Gastroesophageal sphincter (tissue), 3 donors: ENCODE results near the gene MXI1.
A peak's percentile ranks its signal among the peaks of the same experiment; 100 is the strongest.

Source experiments
- EP300 ChIP-seq: sonication (generic); formaldehyde crosslinking; IDR thresholded peaks from one replicate; pipeline ENCODE4 v1.6.1; 2017; ENCODE audit warnings: antibody characterized with exemption, mild to moderate bottlenecking
- POLR2A ChIP-seq, 2 donors: fragments of 450-650 bp; IDR thresholded peaks; one replicate each; pipeline ENCODE4 v1.6.1; 2017; ENCODE audit warnings: antibody characterized with exemption in 2 of 2, mild to moderate bottlenecking in 2 of 2, moderate library complexity in 1 of 2
- POLR2AphosphoS5 ChIP-seq: sonication (generic); formaldehyde crosslinking; IDR thresholded peaks from one replicate; pipeline ENCODE4 v1.6.1; 2017; ENCODE audit warnings: antibody characterized with exemption
- TF ChIP-seq, protein P1 (sequence below), 4 experiments: fragments of 200-600 bp in 2 of 4; fragments of 450-650 bp in 2 of 4; sonication (generic) in 1 of 4; IDR thresholded peaks; one replicate each; pipeline ENCODE4 v1.5.1; 2017 to 2019; ENCODE audit warnings: antibody characterized with exemption in 4 of 4, mild to moderate bottlenecking in 2 of 4, moderate library complexity in 2 of 4

DNA sequence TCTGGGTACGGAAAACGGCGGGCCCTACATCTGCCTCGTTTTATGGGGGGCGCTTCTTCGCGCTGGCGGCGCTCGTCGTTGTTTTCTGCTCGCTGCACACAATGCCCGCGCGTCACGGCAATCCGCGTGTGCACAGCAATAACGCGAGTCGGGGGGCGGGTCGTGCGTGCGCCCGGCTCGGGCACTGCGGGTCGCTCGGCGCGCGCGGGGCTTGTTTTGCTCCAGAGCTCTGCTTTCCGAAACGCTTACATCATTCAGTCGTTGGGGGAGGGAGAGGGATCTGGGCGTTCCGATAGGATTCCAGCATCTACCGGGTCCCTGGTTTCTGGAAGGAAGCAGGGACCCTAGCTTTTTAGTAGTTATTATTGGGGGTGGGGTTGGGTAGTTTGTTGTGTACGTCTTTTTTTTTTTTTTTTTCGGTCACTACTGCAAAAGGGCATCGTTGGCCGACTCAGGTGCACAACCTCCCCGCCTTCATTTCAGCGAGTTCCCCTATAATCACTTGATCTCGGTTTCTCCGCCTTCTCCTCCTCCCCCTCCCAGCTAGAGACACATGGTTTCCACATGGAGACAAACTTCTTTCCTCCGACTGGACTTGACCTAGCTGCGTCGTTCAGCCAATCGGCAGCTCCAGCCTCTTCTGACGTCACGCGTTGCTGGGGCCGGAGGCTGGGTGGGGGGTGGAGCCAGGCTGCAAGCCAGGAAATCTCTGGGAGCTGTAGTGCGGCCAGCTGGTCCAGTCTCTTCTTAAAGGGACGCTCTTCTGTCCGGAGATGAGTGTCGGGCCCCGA lies 3.5 kb downstream of the MXI1 start:
- TF ChIP-seq EP300 (no peak), POLR2A (IDR thresholded peaks at IDR 0.05) (peak; percentile 82 to 91), POLR2AphosphoS5 (peak; percentile 88)
- TF ChIP-seq, protein P1, sequence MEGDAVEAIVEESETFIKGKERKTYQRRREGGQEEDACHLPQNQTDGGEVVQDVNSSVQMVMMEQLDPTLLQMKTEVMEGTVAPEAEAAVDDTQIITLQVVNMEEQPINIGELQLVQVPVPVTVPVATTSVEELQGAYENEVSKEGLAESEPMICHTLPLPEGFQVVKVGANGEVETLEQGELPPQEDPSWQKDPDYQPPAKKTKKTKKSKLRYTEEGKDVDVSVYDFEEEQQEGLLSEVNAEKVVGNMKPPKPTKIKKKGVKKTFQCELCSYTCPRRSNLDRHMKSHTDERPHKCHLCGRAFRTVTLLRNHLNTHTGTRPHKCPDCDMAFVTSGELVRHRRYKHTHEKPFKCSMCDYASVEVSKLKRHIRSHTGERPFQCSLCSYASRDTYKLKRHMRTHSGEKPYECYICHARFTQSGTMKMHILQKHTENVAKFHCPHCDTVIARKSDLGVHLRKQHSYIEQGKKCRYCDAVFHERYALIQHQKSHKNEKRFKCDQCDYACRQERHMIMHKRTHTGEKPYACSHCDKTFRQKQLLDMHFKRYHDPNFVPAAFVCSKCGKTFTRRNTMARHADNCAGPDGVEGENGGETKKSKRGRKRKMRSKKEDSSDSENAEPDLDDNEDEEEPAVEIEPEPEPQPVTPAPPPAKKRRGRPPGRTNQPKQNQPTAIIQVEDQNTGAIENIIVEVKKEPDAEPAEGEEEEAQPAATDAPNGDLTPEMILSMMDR (IDR thresholded peaks at IDR 0.05) = peak in 2 of 4 experiments; percentile 1 to 14
